Right lobe of liver (tissue), 6 donors: ENCODE results near the gene MOGAT3. TPM values are rescaled to one million over a fixed set of nuclear protein-coding genes. Genes with fewer than 3 reads are reported as not detected.
A peak's percentile ranks its signal among the peaks of the same experiment; 100 is the strongest.

ENCODE experiments used
- ATAC-seq, 4 donors: fragments of 200-7000 bp; cut with Tn5 transposase; one replicate each; pipeline ENCODE4 v1.9.1; 2020; ENCODE audit warnings: mild to moderate bottlenecking in 4 of 4, moderate library complexity in 4 of 4
- DNase-seq, 3 donors: peaks; one replicate each; pipeline ENCODE4 v3.0.0-alpha.2; 2020
- H3K27ac ChIP-seq, 3 donors: fragments of 200-600 bp; one replicate each; pipeline ENCODE4 v1.8.0; 2022
- H3K27me3 ChIP-seq, 2 donors: fragments of 200-600 bp; one replicate each; pipeline ENCODE4 v1.8.0; 2022
- H3K36me3 ChIP-seq, 4 donors: fragments of 200-600 bp; sonication (generic) in 1 of 4; one replicate each; pipeline versions ENCODE4 v1.5.1 to v1.8.0; 2017 to 2022; ENCODE audit warnings: control low read depth in 1 of 4
- H3K4me1 ChIP-seq, 4 donors: fragments of 200-600 bp; sonication (generic) in 1 of 4; one replicate each; pipeline versions ENCODE4 v1.5.1 to v1.8.0; 2017 to 2022; ENCODE audit warnings: control low read depth in 1 of 4
- H3K4me3 ChIP-seq, 3 donors: fragments of 200-600 bp; one replicate each; pipeline ENCODE4 v1.8.0; 2022
- H3K9me3 ChIP-seq, 4 donors: fragments of 200-600 bp; sonication (generic) in 1 of 4; one replicate each; pipeline versions ENCODE4 v1.5.1 to v1.8.0; 2017 to 2022; ENCODE audit warnings: control low read depth in 1 of 4
- CTCF ChIP-seq, 4 donors: fragments of 200-600 bp in 3 of 4; fragments of 450-650 bp in 1 of 4; IDR thresholded peaks; one replicate each; pipeline versions ENCODE4 v1.5.1 to v1.8.0; 2016 to 2022; ENCODE audit warnings: antibody characterized with exemption in 4 of 4, mild to moderate bottlenecking in 2 of 4
- POLR2A ChIP-seq: fragments of 450-650 bp; IDR thresholded peaks from one replicate; pipeline ENCODE4 v1.6.1; 2017; ENCODE audit warnings: antibody characterized with exemption, mild to moderate bottlenecking
- WGBS: methylation state at CpG from one replicate; pipeline ENCODE4 v1.1.6; 2018; ENCODE audit warnings: low coverage, low lambda C conversion rate; ENCODE audit not compliant: insufficient coverage; ENCODE audit errors: missing lambda C conversion rate; 5-methylcytosine and 5-hydroxymethylcytosine counted together
- intact Hi-C, 2 donors: fragments of 100-400 bp; cut with DNase I; formaldehyde crosslinking; loops; one replicate each; pipeline versions ENCODE4 v1.11.2 to v1.14.1; 2022
- total RNA-seq, 6 experiments: library from RNA; depleted of rRNA in 2 of 6; stranded (reverse); fragments of >200 nt in 2 of 6; fragmentation: NEBNext Ultra II Directional in 3 of 6; extraction: Animal tissue kit (Norgen Biotek cat#: 25700) in 3 of 6; gene quantifications; one replicate each; pipeline versions ENCODE4 v1.1.0 to v1.2.4, GENCODE V29; 2016 to 2023
- donor health status: DM: no; HTN: yes; CAD: no.
- donor health status: DM: no; HTN: no; CAD: no.
- donor health status: DM: no; HTN: no; CAD: no.
- donor health status: DM: no; HTN: yes; CAD: no.
- donor health status: DM: no; HTN: yes; CAD: no.

Gene MOGAT3
- total RNA-seq, 6 experiments from 2014 or later: 8.4 to 28.6 (median 15.7) TPM

DNA sequence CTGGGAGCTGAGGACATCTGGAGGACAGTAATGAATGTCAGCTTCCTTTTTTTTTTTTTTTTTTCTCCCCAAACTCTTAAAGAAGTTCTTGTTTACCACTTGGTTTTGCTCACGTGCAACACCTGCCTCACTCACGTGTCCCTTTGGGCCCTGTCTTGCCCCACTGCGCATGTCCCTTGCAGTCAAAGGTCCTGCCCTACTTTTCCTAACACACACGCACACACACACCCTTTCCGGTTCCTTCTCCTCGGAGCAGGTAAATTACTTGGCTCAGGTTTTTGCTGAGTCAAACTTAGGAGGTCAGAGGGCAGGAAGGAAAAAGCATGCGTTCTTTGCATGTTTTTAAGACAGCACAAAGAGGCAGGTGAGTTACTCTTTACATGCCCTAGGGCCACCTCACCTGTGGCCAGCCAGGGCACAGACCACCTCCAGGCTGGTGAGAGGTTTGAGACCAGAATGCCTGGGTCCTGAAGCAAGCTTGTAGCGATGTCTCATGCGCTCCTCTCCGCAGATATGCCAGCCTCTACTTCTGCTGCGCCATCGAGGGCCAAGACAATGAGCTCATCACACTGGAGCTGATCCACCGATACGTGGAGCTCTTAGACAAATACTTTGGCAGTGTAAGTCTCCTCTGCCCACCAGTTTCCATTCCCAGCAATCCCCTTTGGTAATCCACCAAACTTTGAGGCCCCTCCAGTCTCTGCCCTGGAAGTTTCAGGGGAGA, 43.8 kb downstream of the MOGAT3 start:
- Histone ChIP-seq H3K4me3 (no peak overlapping the region), H3K27me3 (no peaks in the 10 kb centered on the region), H3K27ac (no peak overlapping the region), H3K9me3 (no peaks in the 10 kb centered on the region), H3K36me3 (peaks cover 0 to 2% (median 0%) of the 10 kb centered on the region in 4 donors), H3K4me1 (peaks cover 0 to 14% (median 0%) of the 10 kb centered on the region in 4 donors)
- DNase-seq: no peak
- WGBS: 29% methylated on average over 7 of the region's 14 CpGs
- TF ChIP-seq POLR2A (no peak), CTCF (IDR thresholded peaks at IDR 0.05) (no peak)
- no peak for ATAC-seq
- intact Hi-C loops: no loop called here

DNA sequence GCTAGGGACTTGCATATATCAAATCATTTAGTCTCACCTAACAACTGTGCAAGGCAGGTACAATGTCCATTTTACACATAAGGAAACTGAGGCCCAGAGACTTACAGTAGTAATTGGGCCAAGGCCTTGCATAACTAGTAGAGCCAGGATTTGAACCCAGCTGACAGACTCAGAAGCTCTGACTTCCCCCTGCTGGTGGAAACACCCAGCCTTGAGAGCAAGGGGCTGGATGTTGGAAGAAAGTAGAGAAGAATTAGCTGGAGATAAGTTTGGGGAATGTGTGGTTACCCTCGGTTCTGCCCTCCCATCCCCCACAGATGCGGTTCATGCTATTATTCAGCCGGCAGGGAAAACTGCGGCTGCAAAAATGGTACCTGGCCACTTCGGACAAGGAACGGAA, 44.6 kb downstream of the MOGAT3 start:
- intact Hi-C loops: no loop called here
- no peaks in the 10 kb centered on the region for H3K9me3 ChIP-seq
- H3K27ac ChIP-seq: no peak overlapping the region
- WGBS: 92% methylated on average over 4 of the region's 6 CpGs
- TF ChIP-seq CTCF (IDR thresholded peaks at IDR 0.05) (no peak), POLR2A (no peak)
- no peak for ATAC-seq
- no peak overlapping the region for H3K4me3 ChIP-seq
- no peaks in the 10 kb centered on the region for H3K27me3 ChIP-seq
- DNase-seq: no peak
- peaks cover 0 to 14% (median 0%) of the 10 kb centered on the region in 4 donors for H3K4me1 ChIP-seq
- H3K36me3 ChIP-seq: peaks cover 0 to 2% (median 0%) of the 10 kb centered on the region in 4 donors

DNA sequence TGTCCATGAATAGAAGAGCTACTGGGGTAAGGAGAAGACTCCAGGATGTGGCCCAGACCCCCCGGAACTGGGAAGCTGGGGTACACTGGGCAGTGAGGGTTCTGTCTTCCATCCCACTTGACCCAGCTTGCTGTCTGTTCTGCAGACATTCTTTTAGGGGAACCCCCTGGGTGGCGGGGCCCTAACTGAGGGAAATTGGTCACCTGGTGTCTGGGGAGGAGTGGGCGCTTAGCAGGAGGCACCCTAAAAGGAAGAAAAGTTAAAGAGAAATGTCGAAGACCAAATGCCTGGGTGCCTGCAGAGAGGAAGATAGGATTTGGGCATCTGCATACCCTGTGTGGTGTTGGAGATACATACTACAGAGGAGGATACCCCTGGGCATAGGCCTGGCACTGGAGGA, 45.5 kb downstream of the MOGAT3 start:
- Histone ChIP-seq H3K4me1 (peaks cover 0 to 14% (median 0%) of the 10 kb centered on the region in 4 donors), H3K9me3 (no peaks in the 10 kb centered on the region), H3K27me3 (no peaks in the 10 kb centered on the region), H3K36me3 (peaks cover 0 to 2% (median 0%) of the 10 kb centered on the region in 4 donors), H3K4me3 (peak overlapping the region; percentile 71 to 84 (median 75)), H3K27ac (no peak overlapping the region)
- DNase-seq: no peak
- no peak for ATAC-seq
- TF ChIP-seq CTCF (IDR thresholded peaks at IDR 0.05): no peak
- TF ChIP-seq POLR2A: no peak
- WGBS: 49% methylated on average over 4 of the region's 4 CpGs
- intact Hi-C loops: no loop called here

- H3K27me3 ChIP-seq: no peaks in the 10 kb centered on the region
- DNase-seq: no peak
- peaks cover 0 to 14% (median 0%) of the 10 kb centered on the region in 4 donors for H3K4me1 ChIP-seq
- peak overlapping the region; percentile 71 to 84 (median 75) for H3K4me3 ChIP-seq
- no peak for TF ChIP-seq POLR2A
- no peak for TF ChIP-seq CTCF (IDR thresholded peaks at IDR 0.05)
- H3K9me3 ChIP-seq: no peaks in the 10 kb centered on the region
- 0% methylated on average over 12 of the region's 34 CpGs for WGBS
- intact Hi-C loops: no loop called here
- H3K36me3 ChIP-seq: peaks cover 0 to 2% (median 0%) of the 10 kb centered on the region in 4 donors
- peak; percentile 32 to 46 (median 34) for ATAC-seq
- no peak overlapping the region for H3K27ac ChIP-seq
Measured at GRCh38 chr7:101154693-101155102, 46.1 kb downstream of the MOGAT3 start.
